WTC11 (cell line): ENCODE data around the gene AJM1. TPM values are rescaled to one million over a fixed set of nuclear protein-coding genes. Genes with fewer than 3 reads are reported as not detected.

Source experiments
- ATAC-seq: fragments of 200-7000 bp; cut with Tn5 transposase; 2 replicates; pipeline ENCODE4 v1.10.0; 2021; ENCODE audit warnings: mild to moderate bottlenecking, moderate library complexity
- CTCF ChIA-PET: fragments of 300-600 bp; sonication (Branson Sonifier 250); formaldehyde crosslinking; loops from one replicate; lab custom pipeline; 2021; ENCODE audit warnings: antibody characterized with exemption; lab: Charles Lee
- POLR2A ChIA-PET: fragments of 350-600 bp; sonication (Branson Sonifier 250); formaldehyde crosslinking; loops from one replicate; lab custom pipeline; 2021; ENCODE audit warnings: antibody characterized with exemption; lab: Charles Lee
- DNase-seq: peaks from one replicate; pipeline ENCODE4 v3.0.0; 2021; ENCODE audit warnings: low spot score
- H3K27ac Mint-ChIP-seq: 2 replicates; pipeline ENCODE4 v1.8.0; 2021; ENCODE audit warnings: mixed read lengths
- H3K27me3 Mint-ChIP-seq: 2 replicates; pipeline ENCODE4 v1.8.0; 2021; ENCODE audit warnings: low read depth, mild to moderate bottlenecking, moderate library complexity, mixed read lengths
- H3K36me3 Mint-ChIP-seq: 2 replicates; pipeline ENCODE4 v1.8.0; 2021; ENCODE audit warnings: mixed read lengths
- H3K4me1 Mint-ChIP-seq: 2 replicates; pipeline ENCODE4 v1.8.0; 2022; ENCODE audit warnings: mixed read lengths
- H3K4me3 Mint-ChIP-seq: 2 replicates; pipeline ENCODE4 v1.8.0; 2021; ENCODE audit warnings: mild to moderate bottlenecking, moderate library complexity, mixed read lengths
- H3K9me3 Mint-ChIP-seq: 2 replicates; pipeline ENCODE4 v1.8.0; 2021; ENCODE audit warnings: mixed read lengths
- CREM ChIP-seq: sonication (generic); formaldehyde crosslinking; IDR thresholded peaks from 2 replicates; pipeline ENCODE4 v1.8.1; 2022; ENCODE audit warnings: mild to moderate bottlenecking, missing genetic modification reagents, moderate library complexity
- CTCF ChIP-seq: fragments of 200-600 bp; IDR thresholded peaks from 2 replicates; pipeline ENCODE4 v1.8.0; 2022; ENCODE audit warnings: antibody characterized with exemption
- EMX1 ChIP-seq: fragments of 250-450 bp; sonication (Bioruptor Pico); IDR thresholded peaks from 2 replicates; pipeline ENCODE4 v1.8.0; 2021; ENCODE audit warnings: mild to moderate bottlenecking
- FOXP1 ChIP-seq: sonication (generic); formaldehyde crosslinking; IDR thresholded peaks from 2 replicates; pipeline ENCODE4 v1.8.0; 2022; ENCODE audit warnings: missing genetic modification reagents, mild to moderate bottlenecking, moderate library complexity, borderline replicate concordance
- JUN ChIP-seq: sonication (generic); formaldehyde crosslinking; IDR thresholded peaks from 2 replicates; pipeline ENCODE4 v1.8.0; 2023; ENCODE audit warnings: mild to moderate bottlenecking, missing genetic modification reagents
- KAT7 ChIP-seq: sonication (generic); formaldehyde crosslinking; IDR thresholded peaks from 2 replicates; pipeline ENCODE4 v1.8.1; 2023; ENCODE audit warnings: missing genetic modification reagents, mild to moderate bottlenecking, borderline replicate concordance
- MLX ChIP-seq: sonication (generic); formaldehyde crosslinking; IDR thresholded peaks from 2 replicates; pipeline ENCODE4 v1.8.1; 2023; ENCODE audit warnings: mild to moderate bottlenecking, missing genetic modification reagents, moderate library complexity
- MYBL2 ChIP-seq: sonication (generic); formaldehyde crosslinking; IDR thresholded peaks from 2 replicates; pipeline ENCODE4 v1.8.1; 2023; ENCODE audit warnings: mild to moderate bottlenecking, moderate library complexity, missing genetic modification reagents
- NR2C2 ChIP-seq: sonication (generic); formaldehyde crosslinking; IDR thresholded peaks from 2 replicates; pipeline ENCODE4 v1.8.0; 2022; ENCODE audit warnings: mild to moderate bottlenecking, missing genetic modification reagents
- OVOL2 ChIP-seq: fragments of 250-450 bp; sonication (Bioruptor Pico); IDR thresholded peaks from 2 replicates; pipeline ENCODE4 v1.9.0; 2021; ENCODE audit warnings: mild to moderate bottlenecking, borderline replicate concordance
- PRDM15 ChIP-seq: sonication (generic); formaldehyde crosslinking; IDR thresholded peaks from 2 replicates; pipeline ENCODE4 v1.8.0; 2022; ENCODE audit warnings: missing genetic modification reagents
- PREB ChIP-seq: sonication (generic); formaldehyde crosslinking; IDR thresholded peaks from 2 replicates; pipeline ENCODE4 v1.8.1; 2022; ENCODE audit warnings: mild to moderate bottlenecking, missing genetic modification reagents, moderate library complexity, borderline replicate concordance
- PRRX2 ChIP-seq: fragments of 250-450 bp; sonication (Bioruptor Pico); IDR thresholded peaks from 2 replicates; pipeline ENCODE4 v1.8.0; 2021; ENCODE audit warnings: mild to moderate bottlenecking
- SOX15 ChIP-seq: fragments of 250-450 bp; sonication (Bioruptor Pico); IDR thresholded peaks from 2 replicates; pipeline ENCODE4 v1.9.0; 2021; ENCODE audit warnings: mild to moderate bottlenecking
- TEAD1 ChIP-seq: sonication (generic); formaldehyde crosslinking; IDR thresholded peaks from 2 replicates; pipeline ENCODE4 v1.8.0; 2022; ENCODE audit warnings: mild to moderate bottlenecking, missing genetic modification reagents
- TEAD4 ChIP-seq: sonication (generic); formaldehyde crosslinking; IDR thresholded peaks from 2 replicates; pipeline ENCODE4 v1.8.0; 2022; ENCODE audit warnings: mild to moderate bottlenecking, missing genetic modification reagents
- ZNF396 ChIP-seq: fragments of 250-450 bp; sonication (Bioruptor Pico); IDR thresholded peaks from 2 replicates; pipeline ENCODE4 v1.8.0; 2021; ENCODE audit warnings: mild to moderate bottlenecking, moderate library complexity, borderline replicate concordance
- ZNF416 ChIP-seq: fragments of 250-450 bp; sonication (Bioruptor Pico); IDR thresholded peaks from 2 replicates; pipeline ENCODE4 v1.9.0; 2021; ENCODE audit warnings: mild to moderate bottlenecking, inconsistent platforms
- total RNA-seq: library from RNA; stranded (reverse); gene quantifications from 3 replicates; pipeline ENCODE4 v1.2.3, GENCODE V29; 2021
- TF ChIP-seq, protein P1 (sequence below): sonication (generic); formaldehyde crosslinking; IDR thresholded peaks from 2 replicates; pipeline ENCODE4 v1.8.1; 2023; ENCODE audit warnings: mild to moderate bottlenecking, missing genetic modification reagents, moderate library complexity
- TF ChIP-seq, protein P2 (sequence below): fragments of 250-450 bp; sonication (Bioruptor Pico); IDR thresholded peaks from 2 replicates; pipeline ENCODE4 v1.9.0; 2021; ENCODE audit warnings: mild to moderate bottlenecking

AJM1 gene
- total RNA-seq, 1 experiment from 2014 or later: 1.6 TPM

GRCh38 chr9:136824496-136825225, 17.6 kb upstream of the AJM1 start:
- Mint-ChIP-seq H3K4me1 (peaks cover 14% of the 10 kb centered on the region), H3K4me3 (no peak overlapping the region), H3K36me3 (peaks cover 12% of the 10 kb centered on the region), H3K27me3 (no peaks in the 10 kb centered on the region), H3K9me3 (no peaks in the 10 kb centered on the region), H3K27ac (no peak overlapping the region)
- no peak for ATAC-seq
- DNase-seq: peak; percentile 7
- ChIA-PET CTCF (interaction anchor here (0.9 to 5.8 kb wide), 6 partner anchors 18 to 222 kb away, joined by 3 to 64 read pairs (median 3); partner anchors contain the start of genes AJM1 and TRAF2), POLR2A (no interaction called here)
- TF ChIP-seq TEAD1 (CRISPR knock-in tag) (no peak), JUN (CRISPR knock-in tag) (no peak), NR2C2 (no peak), FOXP1 (CRISPR knock-in tag) (no peak), ZNF396 (no peak), PRRX2 (CRISPR knock-in tag) (no peak), MYBL2 (CRISPR knock-in tag) (no peak), KAT7 (CRISPR knock-in tag) (no peak), EMX1 (CRISPR knock-in tag) (no peak), PREB (CRISPR knock-in tag) (no peak), OVOL2 (CRISPR knock-in tag) (no peak), CTCF (no peak), ZNF416 (CRISPR knock-in tag) (no peak), MLX (CRISPR knock-in tag) (no peak), TEAD4 (CRISPR knock-in tag) (no peak), CREM (CRISPR knock-in tag) (no peak), PRDM15 (CRISPR knock-in tag) (no peak), SOX15 (CRISPR knock-in tag) (no peak)
- TF ChIP-seq, protein P1, sequence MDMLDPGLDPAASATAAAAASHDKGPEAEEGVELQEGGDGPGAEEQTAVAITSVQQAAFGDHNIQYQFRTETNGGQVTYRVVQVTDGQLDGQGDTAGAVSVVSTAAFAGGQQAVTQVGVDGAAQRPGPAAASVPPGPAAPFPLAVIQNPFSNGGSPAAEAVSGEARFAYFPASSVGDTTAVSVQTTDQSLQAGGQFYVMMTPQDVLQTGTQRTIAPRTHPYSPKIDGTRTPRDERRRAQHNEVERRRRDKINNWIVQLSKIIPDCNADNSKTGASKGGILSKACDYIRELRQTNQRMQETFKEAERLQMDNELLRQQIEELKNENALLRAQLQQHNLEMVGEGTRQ (CRISPR knock-in tag): no peak
- TF ChIP-seq, protein P2, sequence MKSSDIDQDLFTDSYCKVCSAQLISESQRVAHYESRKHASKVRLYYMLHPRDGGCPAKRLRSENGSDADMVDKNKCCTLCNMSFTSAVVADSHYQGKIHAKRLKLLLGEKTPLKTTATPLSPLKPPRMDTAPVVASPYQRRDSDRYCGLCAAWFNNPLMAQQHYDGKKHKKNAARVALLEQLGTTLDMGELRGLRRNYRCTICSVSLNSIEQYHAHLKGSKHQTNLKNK (CRISPR knock-in tag): no peak
